ENCODE data around the gene GCNT4.

The GCNT4 gene

DNA sequence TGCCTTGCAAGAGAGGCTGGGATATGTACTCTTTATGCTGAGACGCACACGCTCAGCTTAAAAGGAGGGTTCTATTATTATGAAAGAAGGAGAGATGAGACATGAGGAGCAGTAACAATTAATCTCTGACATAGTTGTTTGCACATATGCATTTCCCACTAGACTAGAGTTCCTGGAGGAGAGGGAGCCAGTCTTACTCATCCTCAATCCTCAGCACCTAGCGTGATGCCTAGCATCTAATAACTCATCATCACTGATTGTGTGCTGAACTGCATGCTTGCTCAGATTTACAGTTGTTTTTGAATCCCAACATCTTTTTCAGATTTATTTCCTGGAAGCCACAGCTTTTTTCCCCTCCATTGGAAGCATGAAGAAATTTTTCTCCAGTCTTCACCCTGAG lies 35.5 kb downstream of the GCNT4 start:
- no peak for DNase-seq (ENCODE audit: low spot score)

DNA sequence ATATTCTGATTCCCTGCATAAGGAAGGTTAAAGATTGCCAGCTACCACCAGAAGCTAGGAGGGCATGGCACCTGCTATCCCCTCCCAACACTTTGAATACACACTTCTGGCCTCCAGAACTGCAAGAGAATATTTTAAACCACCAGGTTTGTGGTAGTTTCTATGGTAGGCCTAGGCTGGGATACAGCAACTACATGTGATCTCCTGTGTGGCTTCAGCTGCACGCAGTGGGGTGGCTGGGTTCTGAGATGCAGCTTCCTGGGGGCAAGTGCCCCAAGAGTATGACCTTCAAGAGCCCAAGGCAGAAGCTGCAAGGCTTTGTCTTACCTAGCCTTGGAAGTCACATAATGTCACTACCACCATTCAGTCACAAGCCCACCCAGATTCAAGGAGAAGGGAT lies 39.6 kb downstream of the GCNT4 start:
- no peak for DNase-seq (ENCODE audit: low spot score)

DNA sequence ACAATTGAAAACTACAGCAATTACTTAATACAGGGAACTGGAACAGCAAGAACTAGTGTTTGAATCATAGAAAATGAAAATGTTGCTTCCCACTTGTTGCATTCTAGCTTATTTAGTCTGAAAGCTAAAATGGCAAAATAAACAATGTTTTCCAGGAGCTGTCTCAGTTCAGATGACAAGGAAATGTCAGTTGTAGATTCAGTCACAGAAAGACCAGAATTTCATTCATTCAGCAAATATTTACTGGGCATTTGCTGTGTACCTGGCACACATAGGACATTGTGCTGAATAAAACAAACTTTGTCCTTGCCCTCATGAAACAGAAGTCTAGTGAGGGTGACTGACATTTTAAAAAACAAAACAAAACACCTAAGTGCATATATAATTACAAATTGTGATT lies 41.5 kb downstream of the GCNT4 start:
- no peak for DNase-seq (ENCODE audit: low spot score)

DNA sequence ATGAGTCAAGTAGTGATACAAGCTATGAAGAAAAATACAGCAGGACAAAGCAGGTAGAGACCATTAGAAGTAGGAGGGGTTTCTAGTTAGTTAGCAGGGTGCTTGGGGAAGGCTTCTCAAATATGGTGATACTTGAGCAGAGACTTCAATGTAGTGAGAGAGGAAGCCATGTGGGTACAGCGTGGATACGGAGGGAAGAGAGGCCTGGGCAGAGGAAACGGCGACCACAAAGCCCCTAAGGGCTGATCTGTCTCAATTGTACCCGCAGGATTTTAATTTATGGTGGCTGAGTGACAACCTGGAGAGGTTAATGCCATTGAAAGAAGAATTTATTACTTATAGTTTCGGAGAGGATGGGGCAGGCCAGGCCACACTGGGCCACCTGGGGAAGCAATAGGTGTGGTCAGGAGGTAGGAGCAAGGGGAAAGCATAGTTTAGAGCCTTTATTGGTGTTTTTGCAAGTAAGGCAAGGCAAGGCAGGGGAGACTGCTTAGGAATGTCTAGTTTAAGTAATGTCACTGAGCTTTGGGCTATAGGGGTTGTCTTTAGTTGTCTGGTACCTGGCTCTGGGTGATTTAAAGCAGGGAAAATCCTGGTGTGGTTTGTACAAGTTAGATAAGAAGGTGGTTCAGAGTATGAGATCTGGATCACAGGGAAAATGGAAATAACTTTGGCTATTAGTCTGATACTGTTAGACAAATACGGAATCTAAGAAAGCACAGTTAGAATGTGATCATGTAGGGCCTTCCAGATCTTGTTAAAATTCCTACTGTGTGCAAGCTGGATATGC lies 42.6 kb downstream of the GCNT4 start:
- DNase-seq (ENCODE audit: low spot score): no peak

DNA sequence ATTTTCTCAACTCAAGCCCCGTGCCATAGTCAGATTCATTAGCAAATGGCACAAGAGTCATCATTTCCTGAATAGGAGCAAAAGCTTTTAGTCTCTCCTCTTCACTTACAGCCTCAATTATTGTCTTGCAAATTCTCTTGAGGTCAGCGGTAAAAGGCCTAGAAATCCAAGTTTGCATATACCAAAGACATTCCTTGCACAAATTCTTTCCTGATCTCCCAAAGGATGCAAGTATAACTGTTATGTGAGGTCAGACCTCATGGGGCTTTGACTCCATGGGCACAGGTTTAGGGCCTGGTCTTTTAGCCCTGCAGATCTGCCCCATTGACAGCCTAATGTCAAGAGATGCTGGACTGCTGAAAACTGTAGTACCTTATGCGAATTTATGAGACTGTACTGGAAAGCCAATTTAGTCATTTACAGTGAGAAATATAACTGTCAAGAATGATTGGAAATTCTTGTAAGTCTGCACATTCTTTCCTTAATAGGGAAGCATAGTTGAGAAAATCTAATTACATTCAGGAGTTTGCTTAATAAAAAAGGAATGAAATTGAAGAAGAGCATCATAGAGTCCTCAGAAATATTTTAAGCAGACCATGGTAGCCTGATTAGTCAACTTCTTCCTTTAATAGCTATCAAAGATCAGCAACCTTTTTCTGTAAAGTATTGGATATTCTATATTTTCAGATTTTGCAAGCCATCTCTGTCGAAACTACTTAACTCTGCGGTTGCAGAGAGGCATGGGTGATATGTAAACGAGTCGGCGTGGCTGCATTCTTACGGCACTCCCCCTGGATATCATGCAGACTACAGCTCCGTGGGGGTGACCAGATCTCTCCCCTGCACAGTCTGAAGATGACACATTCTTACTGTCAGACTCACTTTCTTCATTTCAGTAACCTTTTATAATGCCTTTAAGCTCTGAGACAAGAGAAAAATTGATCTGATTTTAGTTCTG lies 45.2 kb downstream of the GCNT4 start:
- peak; percentile 24 for DNase-seq (ENCODE audit: low spot score)

DNA sequence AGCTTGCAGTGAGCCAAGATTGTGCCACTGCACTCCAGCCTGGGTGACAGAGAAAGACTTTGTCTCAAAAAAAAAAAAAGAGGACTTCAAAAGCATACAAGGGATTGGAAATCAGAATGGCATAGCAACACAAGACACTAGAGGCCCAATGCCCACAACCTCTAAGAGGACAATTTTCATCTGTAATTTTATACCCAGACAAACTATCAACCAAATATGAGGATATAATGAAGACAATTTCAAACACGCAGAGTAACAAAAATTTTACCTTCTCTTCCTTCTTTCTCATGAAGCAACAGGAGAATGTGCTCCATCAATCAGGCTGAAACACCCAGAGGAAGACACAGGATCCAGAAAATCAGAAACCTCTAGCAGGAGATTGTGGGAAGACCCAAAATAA lies 46.8 kb downstream of the GCNT4 start:
- no peak for DNase-seq (ENCODE audit: low spot score)

All from AG08396 (cell line).